ENCODE measurements around the gene SEC14L1.

GRCh38 chr17:77180503-77181357 lies 40.0 kb downstream of the SEC14L1 start:
- no peak for TF ChIP-seq GATA3 (IDR thresholded peaks at IDR 0.05; ENCODE audit: low read depth, low read length)
- no peak for TF ChIP-seq GATA2 (IDR thresholded peaks at IDR 0.05; ENCODE audit: low read depth, low read length)

All from SH-SY5Y (cell line).